ENCODE measurements around the gene KIF19.

DNA sequence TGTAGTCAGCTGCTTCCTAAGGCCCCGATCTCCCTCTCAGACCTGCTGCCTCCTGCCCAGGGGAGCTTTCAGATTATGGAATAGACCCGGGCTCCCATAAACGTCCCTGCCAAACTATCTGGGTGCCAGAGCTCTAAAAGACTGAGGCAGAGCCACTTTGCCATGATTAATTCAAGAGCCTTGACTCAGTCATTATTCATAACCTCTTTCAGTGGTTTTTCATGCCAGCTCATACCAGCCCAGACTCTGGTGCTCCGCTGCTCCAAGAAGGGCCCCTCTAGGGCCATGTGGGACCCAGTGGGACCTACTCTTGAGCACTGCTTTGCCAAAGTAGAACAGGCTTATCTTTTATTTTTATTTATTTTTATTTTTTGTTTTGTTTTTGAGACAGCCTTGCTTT, 28.1 kb upstream of the KIF19 start:
- TF ChIP-seq TOX (CRISPR knock-in tag; IDR thresholded peaks at IDR 0.05; ENCODE audit: borderline replicate concordance), result no peak
- no peak for TF ChIP-seq ZFP3 (CRISPR knock-in tag; IDR thresholded peaks at IDR 0.05)
- no peak for TF ChIP-seq GLIS3 (CRISPR knock-in tag; IDR thresholded peaks at IDR 0.05)
- no peak for TF ChIP-seq TCF4 (CRISPR knock-in tag; IDR thresholded peaks at IDR 0.05; ENCODE audit: borderline replicate concordance)
